Epithelial cell of esophagus (primary cell): Measurements from ENCODE around the gene MTHFS.

Source experiments
- DNase-seq: peaks from one replicate; pipeline ENCODE4 v3.0.0; 2010; ENCODE audit warnings: low read depth
- H3K4me3 ChIP-seq: 2 replicates; pipeline ENCODE4 v1.5.1; 2011; ENCODE audit warnings: mild to moderate bottlenecking, low read length, control low read depth
- CTCF ChIP-seq: IDR thresholded peaks from 2 replicates; pipeline ENCODE4 v1.5.1; 2011; ENCODE audit warnings: low read depth, mild to moderate bottlenecking, low read length, control low read depth, inconsistent platforms; ENCODE audit not compliant: insufficient read depth; ENCODE audit errors: missing control alignments

The MTHFS gene

GRCh38 chr15:79872358-79873017 is 24.3 kb downstream of the MTHFS start:
- DNase-seq = peak; percentile 55
- no peak overlapping the region for H3K4me3 ChIP-seq
- TF ChIP-seq CTCF = no peak

GRCh38 chr15:79868554-79868953 is 28.3 kb downstream of the MTHFS start:
- TF ChIP-seq CTCF = no peak
- H3K4me3 ChIP-seq = no peak overlapping the region
- no peak for DNase-seq

- TF ChIP-seq CTCF = no peak
- DNase-seq = peak; percentile 81
- H3K4me3 ChIP-seq = no peak overlapping the region
Observed at GRCh38 chr15:79863886-79864285, 32.9 kb downstream of the MTHFS start.

GRCh38 chr15:79862191-79862590 is 34.6 kb downstream of the MTHFS start:
- DNase-seq = no peak
- TF ChIP-seq CTCF = no peak
- H3K4me3 ChIP-seq = no peak overlapping the region

GRCh38 chr15:79860661-79861060 is 36.2 kb downstream of the MTHFS start:
- no peak for DNase-seq
- TF ChIP-seq CTCF = no peak
- H3K4me3 ChIP-seq = no peak overlapping the region

GRCh38 chr15:79858469-79858868 is 38.3 kb downstream of the MTHFS start:
- no peak overlapping the region for H3K4me3 ChIP-seq
- no peak for DNase-seq

More at GRCh38 chr15:79858469-79858868, 38.3 kb downstream of the MTHFS start:
- no peak for TF ChIP-seq CTCF
